ENCODE data around the gene NAT14. TPM values are rescaled to one million over a fixed set of nuclear protein-coding genes. Genes with fewer than 3 reads are reported as not detected.

The NAT14 gene
- total RNA-seq, 2 experiments from 2014 or later: 28.3 to 29.1 TPM

DNA sequence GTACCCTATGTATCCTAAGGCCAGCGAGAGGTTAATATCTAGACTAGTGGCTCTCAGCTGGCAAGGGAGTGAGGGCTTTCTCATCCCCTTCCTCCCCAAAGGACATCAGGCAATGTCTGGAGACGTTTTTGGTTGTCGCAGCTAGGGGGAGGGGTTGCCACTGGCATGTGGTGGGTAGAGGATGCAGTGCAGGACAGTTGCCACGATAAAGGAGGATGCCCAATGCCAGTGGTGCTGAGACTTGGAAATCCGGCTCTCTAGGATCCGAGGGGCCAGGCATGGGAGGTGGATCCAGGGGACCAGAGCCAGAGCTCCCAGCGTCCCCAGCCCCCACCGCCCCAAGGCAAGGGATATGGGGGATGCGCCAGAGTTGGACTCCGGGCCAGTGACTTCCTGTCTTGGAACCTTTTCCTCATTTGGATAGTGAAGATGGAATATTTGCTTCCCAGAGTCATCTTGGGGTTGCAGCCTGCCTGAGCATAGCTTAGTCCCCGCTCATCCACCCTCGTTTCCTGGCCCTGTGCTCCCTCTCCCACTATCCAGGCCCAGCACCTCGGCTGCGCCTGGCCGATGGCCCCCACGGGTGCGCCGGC is 8.2 kb downstream of the NAT14 start:
- no TSS peak for BruUV-seq (replicated peaks)
- Histone ChIP-seq H2AFZ (ENCODE audit: low read length) (no peak overlapping the region), H3K79me2 (ENCODE audit: insufficient read depth, low read depth, low read length) (no peaks in the 10 kb centered on the region), H3K27ac (ENCODE audit: low read depth, low read length, poor library complexity, severe bottlenecking) (no peak overlapping the region), H3K4me3 (ENCODE audit: low read depth, low read length, poor library complexity, severe bottlenecking) (no peak overlapping the region), H3K4me2 (ENCODE audit: low read length) (no peak overlapping the region), H3K4me1 (ENCODE audit: insufficient read depth, low read length, poor library complexity, severe bottlenecking) (peaks cover 4% of the 10 kb centered on the region), H3K9me2 (ENCODE audit: insufficient read depth, low read length) (no peaks in the 10 kb centered on the region), H4K20me1 (ENCODE audit: insufficient read depth, low read length) (no peaks in the 10 kb centered on the region), H3K36me3 (ENCODE audit: insufficient read depth, low read length) (no peaks in the 10 kb centered on the region), H3K9me3 (ENCODE audit: low read length) (no peaks in the 10 kb centered on the region)
- intact Hi-C loops (cut with micrococcal nuclease; ENCODE audit: unreplicated experiment): no loop called here
- TF ChIP-seq EZH2phosphoT487 (IDR thresholded peaks at IDR 0.05; ENCODE audit: borderline replicate concordance, low read depth, low read length): no peak
- TF ChIP-seq, protein P1, sequence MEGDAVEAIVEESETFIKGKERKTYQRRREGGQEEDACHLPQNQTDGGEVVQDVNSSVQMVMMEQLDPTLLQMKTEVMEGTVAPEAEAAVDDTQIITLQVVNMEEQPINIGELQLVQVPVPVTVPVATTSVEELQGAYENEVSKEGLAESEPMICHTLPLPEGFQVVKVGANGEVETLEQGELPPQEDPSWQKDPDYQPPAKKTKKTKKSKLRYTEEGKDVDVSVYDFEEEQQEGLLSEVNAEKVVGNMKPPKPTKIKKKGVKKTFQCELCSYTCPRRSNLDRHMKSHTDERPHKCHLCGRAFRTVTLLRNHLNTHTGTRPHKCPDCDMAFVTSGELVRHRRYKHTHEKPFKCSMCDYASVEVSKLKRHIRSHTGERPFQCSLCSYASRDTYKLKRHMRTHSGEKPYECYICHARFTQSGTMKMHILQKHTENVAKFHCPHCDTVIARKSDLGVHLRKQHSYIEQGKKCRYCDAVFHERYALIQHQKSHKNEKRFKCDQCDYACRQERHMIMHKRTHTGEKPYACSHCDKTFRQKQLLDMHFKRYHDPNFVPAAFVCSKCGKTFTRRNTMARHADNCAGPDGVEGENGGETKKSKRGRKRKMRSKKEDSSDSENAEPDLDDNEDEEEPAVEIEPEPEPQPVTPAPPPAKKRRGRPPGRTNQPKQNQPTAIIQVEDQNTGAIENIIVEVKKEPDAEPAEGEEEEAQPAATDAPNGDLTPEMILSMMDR (conservative IDR thresholded peaks at IDR 0.05; ENCODE audit: low read length): no peak
- POLR2A ChIA-PET: no interaction called here
- no peak for DNase-seq (ENCODE audit: low spot score)
- CTCF ChIA-PET (ENCODE audit: unreplicated experiment): no interaction called here

DNA sequence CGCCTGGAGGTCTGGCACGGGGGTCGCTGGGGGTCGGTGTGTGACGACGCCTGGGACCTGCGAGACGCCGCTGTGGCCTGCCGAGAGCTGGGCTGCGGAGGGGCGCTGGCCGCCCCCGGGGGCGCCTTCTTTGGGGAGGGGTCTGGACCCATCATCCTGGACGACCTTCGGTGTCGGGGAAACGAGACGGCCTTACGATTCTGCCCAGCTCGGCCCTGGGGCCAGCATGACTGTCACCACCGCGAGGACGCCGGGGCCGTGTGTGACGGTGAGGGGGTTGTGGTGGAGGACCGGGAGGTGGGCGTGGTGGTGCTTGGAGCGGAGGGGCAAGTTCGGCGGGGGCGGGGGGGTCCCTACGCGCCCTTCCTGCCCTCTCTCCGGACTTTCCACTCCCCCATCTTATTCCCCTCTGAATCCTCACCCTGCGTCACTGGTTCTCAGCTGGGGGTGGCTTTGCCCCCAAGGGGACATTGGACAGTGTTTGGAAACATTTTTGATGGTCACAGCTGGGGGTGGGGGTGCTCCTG is 8.7 kb downstream of the NAT14 start:
- Histone ChIP-seq H4K20me1 (ENCODE audit: insufficient read depth, low read length) (no peaks in the 10 kb centered on the region), H3K36me3 (ENCODE audit: insufficient read depth, low read length) (no peaks in the 10 kb centered on the region), H3K4me2 (ENCODE audit: low read length) (no peak overlapping the region), H3K27ac (ENCODE audit: low read depth, low read length, poor library complexity, severe bottlenecking) (no peak overlapping the region), H2AFZ (ENCODE audit: low read length) (no peak overlapping the region), H3K9me2 (ENCODE audit: insufficient read depth, low read length) (no peaks in the 10 kb centered on the region), H3K4me3 (ENCODE audit: low read depth, low read length, poor library complexity, severe bottlenecking) (no peak overlapping the region), H3K4me1 (ENCODE audit: insufficient read depth, low read length, poor library complexity, severe bottlenecking) (no peaks in the 10 kb centered on the region), H3K79me2 (ENCODE audit: insufficient read depth, low read depth, low read length) (no peaks in the 10 kb centered on the region), H3K9me3 (ENCODE audit: low read length) (no peaks in the 10 kb centered on the region)
- intact Hi-C loops (cut with micrococcal nuclease; ENCODE audit: unreplicated experiment): no loop called here
- ChIA-PET POLR2A (no interaction called here), CTCF (ENCODE audit: unreplicated experiment) (no interaction called here)
- DNase-seq (ENCODE audit: low spot score): no peak
- TF ChIP-seq EZH2phosphoT487 (IDR thresholded peaks at IDR 0.05; ENCODE audit: borderline replicate concordance, low read depth, low read length): no peak
- TF ChIP-seq, protein P1 (conservative IDR thresholded peaks at IDR 0.05; ENCODE audit: low read length): no peak
- BruUV-seq (replicated peaks): no TSS peak

- no peak for TF ChIP-seq EZH2phosphoT487 (IDR thresholded peaks at IDR 0.05; ENCODE audit: borderline replicate concordance, low read depth, low read length)
- TF ChIP-seq, protein P1 (conservative IDR thresholded peaks at IDR 0.05; ENCODE audit: low read length): no peak
- ChIA-PET CTCF (ENCODE audit: unreplicated experiment) (no interaction called here), POLR2A (no interaction called here)
- no peaks in the 10 kb centered on the region for H4K20me1 ChIP-seq (ENCODE audit: insufficient read depth, low read length)
- H2AFZ ChIP-seq (ENCODE audit: low read length): no peak overlapping the region
- no TSS peak for BruUV-seq (replicated peaks)
- no peak overlapping the region for H3K4me2 ChIP-seq (ENCODE audit: low read length)
- no peak for DNase-seq (ENCODE audit: low spot score)
- intact Hi-C loops (cut with micrococcal nuclease; ENCODE audit: unreplicated experiment): no loop called here
- no peaks in the 10 kb centered on the region for H3K36me3 ChIP-seq (ENCODE audit: insufficient read depth, low read length)
- no peaks in the 10 kb centered on the region for H3K9me3 ChIP-seq (ENCODE audit: low read length)
- no peaks in the 10 kb centered on the region for H3K9me2 ChIP-seq (ENCODE audit: insufficient read depth, low read length)
- no peak overlapping the region for H3K4me3 ChIP-seq (ENCODE audit: low read depth, low read length, poor library complexity, severe bottlenecking)
- no peaks in the 10 kb centered on the region for H3K4me1 ChIP-seq (ENCODE audit: insufficient read depth, low read length, poor library complexity, severe bottlenecking)
- no peaks in the 10 kb centered on the region for H3K79me2 ChIP-seq (ENCODE audit: insufficient read depth, low read depth, low read length)
- no peak overlapping the region for H3K27ac ChIP-seq (ENCODE audit: low read depth, low read length, poor library complexity, severe bottlenecking)
Observed at GRCh38 chr19:55494172-55494761, 9.3 kb downstream of the NAT14 start.

All from OCI-LY7 (cell line).